SHP77 (cell line): ENCODE data around the gene CHN1.

Source experiments
- DNase-seq, 2 experiments: peaks; one replicate each; lab custom pipeline; 2025; lab: John Stamatoyannopoulos, UW

CHN1 gene

GRCh38 chr2:175004980-175005732, at the start of gene CHN1:
TSS of gene CHN1 (minus strand) at chr2:175005381. CDS start at chr2:175004912, 469 bp downstream.
- DNase-seq: peak; percentile 58 to 76

GRCh38 chr2:175054340-175054739, 49.2 kb upstream of the CHN1 start:
- DNase-seq: no peak

GRCh38 chr2:175049661-175050060, 44.5 kb upstream of the CHN1 start:
- no peak for DNase-seq

- DNase-seq: no peak
Measured at GRCh38 chr2:175048275-175048674, 43.1 kb upstream of the CHN1 start.

GRCh38 chr2:175039490-175039889, 34.3 kb upstream of the CHN1 start:
- DNase-seq: no peak

- no peak for DNase-seq
Measured at GRCh38 chr2:175039031-175039430, 33.9 kb upstream of the CHN1 start.

- no peak for DNase-seq
Measured at GRCh38 chr2:175037941-175038340, 32.8 kb upstream of the CHN1 start.

- DNase-seq: no peak
Measured at GRCh38 chr2:175036582-175037018, 31.4 kb upstream of the CHN1 start.

GRCh38 chr2:175035806-175036205, 30.6 kb upstream of the CHN1 start:
- DNase-seq: no peak

- DNase-seq: no peak
Measured at GRCh38 chr2:175034716-175035115, 29.5 kb upstream of the CHN1 start.

- peak in 1 of 2 experiments; percentile 9 for DNase-seq
Measured at GRCh38 chr2:175030380-175031271, 25.4 kb upstream of the CHN1 start.

GRCh38 chr2:175027755-175028154, 22.6 kb upstream of the CHN1 start:
- DNase-seq: no peak

GRCh38 chr2:175026385-175026784, 21.2 kb upstream of the CHN1 start:
- DNase-seq: no peak

GRCh38 chr2:175025946-175026345, 20.8 kb upstream of the CHN1 start:
- no peak for DNase-seq

- DNase-seq: no peak
Measured at GRCh38 chr2:175025233-175025632, 20.1 kb upstream of the CHN1 start.

GRCh38 chr2:175022923-175023322, 17.7 kb upstream of the CHN1 start:
- DNase-seq: no peak

- DNase-seq: no peak
Measured at GRCh38 chr2:175019566-175020327, 14.6 kb upstream of the CHN1 start.

GRCh38 chr2:175017618-175018414, 12.6 kb upstream of the CHN1 start:
- DNase-seq: no peak

- no peak for DNase-seq
Measured at GRCh38 chr2:175015340-175015739, 10.2 kb upstream of the CHN1 start.

GRCh38 chr2:175012516-175012915, 7.3 kb upstream of the CHN1 start:
- no peak for DNase-seq

GRCh38 chr2:175011505-175011904, 6.3 kb upstream of the CHN1 start:
- DNase-seq: no peak
